Osteocyte (in vitro differentiated cells): ENCODE results near the gene RELT. TPM values are rescaled to one million over a fixed set of nuclear protein-coding genes. Genes with fewer than 3 reads are reported as not detected.

Experiments used
- DNase-seq: peaks from one replicate; pipeline ENCODE4 v3.0.0; 2021; ENCODE audit warnings: mixed read lengths; ENCODE audit not compliant: unreplicated experiment; ENCODE audit errors: extremely low spot score
- H3K27ac Mint-ChIP-seq: one replicate; pipeline ENCODE4 v1.8.0; 2021; ENCODE audit warnings: mild to moderate bottlenecking, mixed read lengths; ENCODE audit not compliant: unreplicated experiment
- H3K27me3 Mint-ChIP-seq: one replicate; pipeline ENCODE4 v1.8.0; 2021; ENCODE audit warnings: mixed read lengths; ENCODE audit not compliant: unreplicated experiment
- H3K36me3 Mint-ChIP-seq: one replicate; pipeline ENCODE4 v1.8.0; 2021; ENCODE audit warnings: mixed read lengths; ENCODE audit not compliant: unreplicated experiment
- H3K4me1 Mint-ChIP-seq: one replicate; pipeline ENCODE4 v1.8.0; 2021; ENCODE audit warnings: mixed read lengths; ENCODE audit not compliant: unreplicated experiment
- H3K4me3 Mint-ChIP-seq: one replicate; pipeline ENCODE4 v1.8.0; 2021; ENCODE audit warnings: mild to moderate bottlenecking, moderate library complexity, mixed read lengths; ENCODE audit not compliant: unreplicated experiment
- H3K9me3 Mint-ChIP-seq: one replicate; pipeline ENCODE4 v1.8.0; 2021; ENCODE audit warnings: mixed read lengths; ENCODE audit not compliant: unreplicated experiment
- total RNA-seq: library from RNA; stranded (reverse); gene quantifications from 2 replicates; pipeline ENCODE4 v1.2.1, GENCODE V29; 2021
- TF ChIP-seq, protein P1 (sequence below): fragments of 200-600 bp; sonication (generic); IDR thresholded peaks from 2 replicates; pipeline ENCODE4 v1.5.0; 2021; ENCODE audit warnings: antibody characterized with exemption, mild to moderate bottlenecking, moderate library complexity

RELT gene
- total RNA-seq, 1 donor from 2014 or later, result 3.3 TPM

DNA sequence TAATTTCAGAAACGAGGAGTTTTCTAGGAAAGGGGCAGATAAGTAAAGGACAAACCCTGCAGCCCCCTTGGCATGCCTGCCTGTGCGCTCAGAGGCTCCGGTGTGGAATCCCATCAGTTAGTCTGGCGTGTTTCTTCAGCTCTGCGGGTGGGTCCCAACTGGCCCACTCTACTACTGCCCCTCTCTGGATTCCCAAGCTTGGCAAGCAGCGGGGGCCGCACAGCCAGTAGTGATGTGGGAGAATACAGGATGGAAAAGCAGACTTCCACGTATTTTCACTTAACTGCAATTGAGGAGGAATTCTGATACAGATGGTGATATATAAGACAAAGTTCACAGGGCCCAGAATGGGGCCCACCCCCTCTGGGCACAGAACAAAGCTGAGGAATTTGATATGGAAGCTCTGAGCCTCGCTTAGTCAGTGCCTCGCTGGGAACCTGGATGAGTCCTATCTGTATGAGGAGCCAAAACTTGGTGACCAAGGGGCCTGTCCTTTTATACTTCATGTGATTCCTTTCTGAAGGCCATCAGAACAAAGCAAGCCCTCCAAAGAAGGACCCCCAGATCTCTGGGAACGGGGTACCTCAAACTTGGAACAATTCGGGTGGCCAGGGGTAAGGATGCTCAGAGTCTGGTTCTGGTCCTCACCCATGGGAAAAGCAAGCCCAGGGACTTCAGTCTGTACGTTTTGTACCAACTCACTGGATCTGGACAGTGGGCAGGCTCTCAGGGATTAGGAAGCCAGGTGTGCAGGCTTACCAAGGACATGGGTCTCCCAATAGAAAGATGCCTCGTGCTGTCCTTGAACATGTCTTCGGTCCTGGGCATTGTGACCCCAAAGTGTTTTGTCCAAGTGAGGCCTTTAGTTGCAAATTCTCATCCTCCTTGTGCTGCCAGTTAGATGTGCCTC, 26.0 kb downstream of the RELT start:
- no peak overlapping the region for H3K27ac Mint-ChIP-seq
- peaks cover 9% of the 10 kb centered on the region for H3K4me1 Mint-ChIP-seq
- H3K27me3 Mint-ChIP-seq, result no peaks in the 10 kb centered on the region
- TF ChIP-seq, protein P1, sequence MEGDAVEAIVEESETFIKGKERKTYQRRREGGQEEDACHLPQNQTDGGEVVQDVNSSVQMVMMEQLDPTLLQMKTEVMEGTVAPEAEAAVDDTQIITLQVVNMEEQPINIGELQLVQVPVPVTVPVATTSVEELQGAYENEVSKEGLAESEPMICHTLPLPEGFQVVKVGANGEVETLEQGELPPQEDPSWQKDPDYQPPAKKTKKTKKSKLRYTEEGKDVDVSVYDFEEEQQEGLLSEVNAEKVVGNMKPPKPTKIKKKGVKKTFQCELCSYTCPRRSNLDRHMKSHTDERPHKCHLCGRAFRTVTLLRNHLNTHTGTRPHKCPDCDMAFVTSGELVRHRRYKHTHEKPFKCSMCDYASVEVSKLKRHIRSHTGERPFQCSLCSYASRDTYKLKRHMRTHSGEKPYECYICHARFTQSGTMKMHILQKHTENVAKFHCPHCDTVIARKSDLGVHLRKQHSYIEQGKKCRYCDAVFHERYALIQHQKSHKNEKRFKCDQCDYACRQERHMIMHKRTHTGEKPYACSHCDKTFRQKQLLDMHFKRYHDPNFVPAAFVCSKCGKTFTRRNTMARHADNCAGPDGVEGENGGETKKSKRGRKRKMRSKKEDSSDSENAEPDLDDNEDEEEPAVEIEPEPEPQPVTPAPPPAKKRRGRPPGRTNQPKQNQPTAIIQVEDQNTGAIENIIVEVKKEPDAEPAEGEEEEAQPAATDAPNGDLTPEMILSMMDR, result no peak
- H3K9me3 Mint-ChIP-seq, result no peaks in the 10 kb centered on the region
- no peak for DNase-seq
- H3K36me3 Mint-ChIP-seq, result no peaks in the 10 kb centered on the region
- H3K4me3 Mint-ChIP-seq, result no peak overlapping the region

- Mint-ChIP-seq H3K9me3 (no peaks in the 10 kb centered on the region), H3K27me3 (no peaks in the 10 kb centered on the region), H3K4me3 (no peak overlapping the region), H3K27ac (no peak overlapping the region), H3K4me1 (peaks cover 9% of the 10 kb centered on the region), H3K36me3 (peaks cover 3% of the 10 kb centered on the region)
- TF ChIP-seq, protein P1, result peak; percentile 39
- DNase-seq, result no peak
These were observed 26.6 kb downstream of the RELT start for GRCh38 chr11:73402834-73403185.

DNA sequence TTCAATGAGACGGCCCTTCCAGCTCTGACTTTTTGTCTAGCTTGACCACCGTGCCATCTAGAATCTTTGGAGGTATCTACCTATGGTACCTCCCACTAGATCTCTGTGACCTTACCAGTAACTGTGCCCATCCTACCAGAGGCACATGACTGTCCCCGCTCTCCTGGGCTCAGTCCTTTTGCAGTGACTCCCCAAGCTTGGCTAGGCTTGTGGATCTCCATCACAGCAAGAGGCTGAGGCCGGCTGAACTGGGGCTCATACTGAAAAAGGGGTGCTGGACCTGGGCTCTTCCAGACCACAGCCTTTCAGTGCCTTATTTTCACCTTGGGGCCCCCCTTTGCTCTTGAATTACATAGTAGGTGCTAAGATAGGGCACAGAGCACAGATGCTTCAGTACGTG, 27.3 kb downstream of the RELT start:
- no peak for DNase-seq
- Mint-ChIP-seq H3K27ac (no peak overlapping the region), H3K36me3 (peaks cover 6% of the 10 kb centered on the region), H3K27me3 (no peaks in the 10 kb centered on the region), H3K4me1 (peaks cover 9% of the 10 kb centered on the region), H3K9me3 (no peaks in the 10 kb centered on the region), H3K4me3 (no peak overlapping the region)
- TF ChIP-seq, protein P1, result no peak

GRCh38 chr11:73404048-73404447, 27.8 kb downstream of the RELT start:
- no peak overlapping the region for H3K27ac Mint-ChIP-seq
- no peak for DNase-seq
- peaks cover 9% of the 10 kb centered on the region for H3K36me3 Mint-ChIP-seq
- H3K4me3 Mint-ChIP-seq, result no peak overlapping the region
- no peaks in the 10 kb centered on the region for H3K27me3 Mint-ChIP-seq
- H3K9me3 Mint-ChIP-seq, result no peaks in the 10 kb centered on the region
- peaks cover 7% of the 10 kb centered on the region for H3K4me1 Mint-ChIP-seq
- TF ChIP-seq, protein P1, result peak; percentile 75

- H3K27ac Mint-ChIP-seq, result no peak overlapping the region
- no peak for DNase-seq
- no peak overlapping the region for H3K4me3 Mint-ChIP-seq
- no peaks in the 10 kb centered on the region for H3K9me3 Mint-ChIP-seq
- TF ChIP-seq, protein P1, result no peak
- peaks cover 1% of the 10 kb centered on the region for H3K4me1 Mint-ChIP-seq
- H3K36me3 Mint-ChIP-seq, result peaks cover 14% of the 10 kb centered on the region
- H3K27me3 Mint-ChIP-seq, result no peaks in the 10 kb centered on the region
These were observed 28.4 kb downstream of the RELT start for GRCh38 chr11:73404506-73405145.
